ENCODE measurements around the gene CKS1B. TPM values are rescaled to one million over a fixed set of nuclear protein-coding genes. Genes with fewer than 3 reads are reported as not detected.

The CKS1B gene
- total and polyA plus RNA-seq, 10 donors: 15.7 to 51.5 (median 27.5) TPM

GRCh38 chr1:154966111-154966510 is 8.4 kb upstream of the CKS1B start:
- DNase-seq: peak; percentile 66
- H3K27ac ChIP-seq: peak overlapping the region in 4 of 8 donors; percentile 0 to 99 (median 58)
- no peaks in the 10 kb centered on the region for H3K9me3 ChIP-seq
- no peak overlapping the region for H3K4me3 ChIP-seq
- peaks cover 3 to 79% (median 60%) of the 10 kb centered on the region in 6 donors for H3K36me3 ChIP-seq
- TF ChIP-seq POLR2AphosphoS5 (IDR thresholded peaks at IDR 0.05) (no peak), CTCF (IDR thresholded peaks at IDR 0.05 in 8 of 11, conservative IDR thresholded peaks at IDR 0.05 in 3 of 11) (no peak), POLR2A (IDR thresholded peaks at IDR 0.05) (no peak)
- H3K27me3 ChIP-seq (replicated peaks in 1 of 7): no peaks in the 10 kb centered on the region
- peaks cover 22 to 95% (median 73%) of the 10 kb centered on the region in 6 donors for H3K4me1 ChIP-seq
- intact Hi-C loops (cut with DNase I; ENCODE audit: low total_unique reads): no loop called here
- 82 to 93% (median 91%) methylated on average over 5 to 7 of the region's 7 CpGs for WGBS, 5 donors

- 64 to 86% (median 81%) methylated on average over 5 of the region's 5 CpGs for WGBS, 5 donors
- TF ChIP-seq CTCF (IDR thresholded peaks at IDR 0.05 in 8 of 11, conservative IDR thresholded peaks at IDR 0.05 in 3 of 11) (no peak), POLR2AphosphoS5 (IDR thresholded peaks at IDR 0.05) (no peak), POLR2A (IDR thresholded peaks at IDR 0.05) (no peak)
- intact Hi-C loops (cut with DNase I; ENCODE audit: low total_unique reads): no loop called here
- H3K27me3 ChIP-seq (replicated peaks in 1 of 7): no peaks in the 10 kb centered on the region
- H3K9me3 ChIP-seq: no peaks in the 10 kb centered on the region
- no peak for DNase-seq
- no peak overlapping the region for H3K4me3 ChIP-seq
- peaks cover 3 to 82% (median 60%) of the 10 kb centered on the region in 6 donors for H3K36me3 ChIP-seq
- H3K27ac ChIP-seq: peak overlapping the region in 7 of 8 donors; percentile 4 to 100 (median 96)
- peaks cover 33 to 100% (median 81%) of the 10 kb centered on the region in 6 donors for H3K4me1 ChIP-seq
Measured at GRCh38 chr1:154967331-154967950, 7.0 kb upstream of the CKS1B start.

GRCh38 chr1:154968731-154969130 is 5.8 kb upstream of the CKS1B start:
- intact Hi-C loops (cut with DNase I; ENCODE audit: low total_unique reads): no loop called here
- H3K36me3 ChIP-seq: peaks cover 3 to 70% (median 50%) of the 10 kb centered on the region in 6 donors
- H3K27me3 ChIP-seq (replicated peaks in 1 of 7): no peaks in the 10 kb centered on the region
- no peak for DNase-seq
- H3K9me3 ChIP-seq: no peaks in the 10 kb centered on the region
- 78 to 93% (median 92%) methylated on average over 3 of the region's 3 CpGs for WGBS, 5 donors
- H3K4me3 ChIP-seq: peak overlapping the region in 1 of 8 donors; percentile 81
- H3K27ac ChIP-seq: peak overlapping the region in 7 of 8 donors; percentile 92 to 100 (median 99)
- H3K4me1 ChIP-seq: peaks cover 32 to 100% (median 79%) of the 10 kb centered on the region in 6 donors
- TF ChIP-seq CTCF (IDR thresholded peaks at IDR 0.05 in 8 of 11, conservative IDR thresholded peaks at IDR 0.05 in 3 of 11) (no peak), POLR2AphosphoS5 (IDR thresholded peaks at IDR 0.05) (peak in 1 of 3 donors; percentile 29)

GRCh38 chr1:154969246-154969645 is 5.2 kb upstream of the CKS1B start:
- peak overlapping the region in 6 of 8 donors; percentile 12 to 81 (median 36) for H3K4me3 ChIP-seq
- peak; percentile 59 for DNase-seq
- H3K4me1 ChIP-seq: peaks cover 32 to 95% (median 78%) of the 10 kb centered on the region in 6 donors
- TF ChIP-seq CTCF (IDR thresholded peaks at IDR 0.05 in 8 of 11, conservative IDR thresholded peaks at IDR 0.05 in 3 of 11) (no peak), POLR2A (IDR thresholded peaks at IDR 0.05) (no peak), POLR2AphosphoS5 (IDR thresholded peaks at IDR 0.05) (no peak)
- H3K9me3 ChIP-seq: no peaks in the 10 kb centered on the region
- peaks cover 3 to 65% (median 46%) of the 10 kb centered on the region in 6 donors for H3K36me3 ChIP-seq
- no peaks in the 10 kb centered on the region for H3K27me3 ChIP-seq (replicated peaks in 1 of 7)
- peak overlapping the region in 7 of 8 donors; percentile 92 to 100 (median 99) for H3K27ac ChIP-seq
- 62 to 76% (median 68%) methylated on average over 5 of the region's 5 CpGs for WGBS, 5 donors
- intact Hi-C loops (cut with DNase I; ENCODE audit: low total_unique reads): no loop called here

All from spleen (tissue), 11 donors.